Gastrocnemius medialis (tissue), 4 donors: ENCODE results near the gene ATP23. TPM values are rescaled to one million over a fixed set of nuclear protein-coding genes. Genes with fewer than 3 reads are reported as not detected.

Experiments
- ATAC-seq, 2 donors: fragments of 150-250 bp; one replicate each; pipeline ENCODE4 v1.9.1; 2016
- DNase-seq, 2 donors: peaks; one replicate each; pipeline ENCODE4 v3.0.0-alpha.2; 2019
- H3K27ac ChIP-seq, 4 donors: fragments of 200-600 bp; sonication (generic); 1 replicate in 1 of 4; 2 replicates in 3 of 4; pipeline ENCODE4 v1.5.1; 2016 to 2018; ENCODE audit warnings: mild to moderate bottlenecking in 2 of 4, moderate library complexity in 1 of 4
- H3K27me3 ChIP-seq, 3 donors: fragments of 200-600 bp; sonication (generic) in 2 of 3; 1 replicate in 1 of 3; 2 replicates in 2 of 3; pipeline versions ENCODE4 v1.5.1 to v1.6.0; 2016 to 2019; ENCODE audit warnings: mild to moderate bottlenecking in 1 of 3, moderate library complexity in 1 of 3
- H3K36me3 ChIP-seq, 2 donors: fragments of 200-600 bp; sonication (generic) in 1 of 2; one replicate each; pipeline ENCODE4 v1.5.1; 2017 to 2018
- H3K4me1 ChIP-seq, 2 donors: fragments of 200-600 bp; sonication (generic) in 1 of 2; one replicate each; pipeline ENCODE4 v1.5.1; 2016 to 2017; ENCODE audit warnings: mild to moderate bottlenecking in 2 of 2
- H3K4me3 ChIP-seq, 4 donors: fragments of 200-600 bp; sonication (generic) in 3 of 4; 1 replicate in 1 of 4; 2 replicates in 3 of 4; pipeline ENCODE4 v1.5.1; 2016 to 2019; ENCODE audit warnings: mild to moderate bottlenecking in 2 of 4
- H3K9me3 ChIP-seq, 3 donors: fragments of 200-600 bp; sonication (generic) in 2 of 3; 1 replicate in 1 of 3; 2 replicates in 2 of 3; pipeline ENCODE4 v1.5.1; 2016 to 2019
- POLR2A ChIP-seq, 2 donors: fragments of 450-650 bp; IDR thresholded peaks; one replicate each; pipeline ENCODE4 v1.6.1; 2017; ENCODE audit warnings: antibody characterized with exemption in 2 of 2, mild to moderate bottlenecking in 2 of 2, moderate library complexity in 2 of 2
- in situ Hi-C, 4 donors: fragments of 200-750 bp; cut with MboI; loops; one replicate each; pipeline versions ENCODE4 v1.15.0 to v1.8.0; 2017; ENCODE audit warnings: low sequenced_read_pairs in 4 of 4
- intact Hi-C: fragments of 100-400 bp; cut with DNase I; formaldehyde crosslinking; loops from one replicate; pipeline ENCODE4 v1.15.1; 2023; ENCODE audit warnings: low total_unique reads
- total RNA-seq, 4 donors: library from RNA; depleted of rRNA; stranded (reverse); fragments of >200 nt; gene quantifications; one replicate each; pipeline versions ENCODE4 v1.1.0 to v1.2.3, GENCODE V29; 2016
- TF ChIP-seq, protein P1 (sequence below), 5 experiments: fragments of 450-650 bp in 3 of 5; fragments of 200-600 bp in 2 of 5; sonication (generic) in 2 of 5; IDR thresholded peaks in 4 of 5; conservative IDR thresholded peaks in 1 of 5; 1 replicate in 4 of 5; 2 replicates in 1 of 5; pipeline ENCODE4 v1.5.1; 2016 to 2019; ENCODE audit warnings: antibody characterized with exemption in 5 of 5, mild to moderate bottlenecking in 3 of 5, moderate library complexity in 3 of 5

Gene ATP23
- total RNA-seq, 4 donors from 2014 or later = 7.1 to 26.4 (median 10.7) TPM

DNA sequence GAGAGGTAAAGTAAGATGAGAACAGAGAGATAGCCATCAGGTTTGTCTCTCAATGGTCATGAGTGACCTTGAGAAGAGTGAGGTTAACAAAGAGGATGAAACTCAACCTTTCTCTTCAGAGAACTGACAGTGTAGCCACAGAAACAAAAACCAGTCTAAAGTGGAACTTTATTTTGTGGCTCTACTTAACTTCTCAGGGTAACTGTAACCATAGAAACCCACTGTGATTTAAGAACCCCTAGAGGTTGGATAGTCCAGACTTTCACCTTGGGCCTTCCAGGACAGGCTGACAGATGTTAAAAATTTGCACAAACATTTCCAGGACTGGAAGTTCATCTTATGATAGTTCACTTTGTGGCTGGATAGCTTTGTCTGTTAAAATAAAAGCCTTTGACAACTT lies 48.5 kb downstream of the ATP23 start:
- in situ Hi-C loops (loop anchor here (25.0 kb wide), 2 partner anchors 347 to 1172 kb away; no protein-coding TSS in a partner anchor), intact Hi-C loops (loop anchor here (10.0 kb wide), 1 partner anchor 455 kb away; no protein-coding TSS in a partner anchor)
- Histone ChIP-seq H3K27ac (no peak overlapping the region), H3K4me3 (no peak overlapping the region), H3K9me3 (no peaks in the 10 kb centered on the region), H3K36me3 (no peaks in the 10 kb centered on the region), H3K27me3 (no peaks in the 10 kb centered on the region), H3K4me1 (no peaks in the 10 kb centered on the region)
- TF ChIP-seq, protein P1, sequence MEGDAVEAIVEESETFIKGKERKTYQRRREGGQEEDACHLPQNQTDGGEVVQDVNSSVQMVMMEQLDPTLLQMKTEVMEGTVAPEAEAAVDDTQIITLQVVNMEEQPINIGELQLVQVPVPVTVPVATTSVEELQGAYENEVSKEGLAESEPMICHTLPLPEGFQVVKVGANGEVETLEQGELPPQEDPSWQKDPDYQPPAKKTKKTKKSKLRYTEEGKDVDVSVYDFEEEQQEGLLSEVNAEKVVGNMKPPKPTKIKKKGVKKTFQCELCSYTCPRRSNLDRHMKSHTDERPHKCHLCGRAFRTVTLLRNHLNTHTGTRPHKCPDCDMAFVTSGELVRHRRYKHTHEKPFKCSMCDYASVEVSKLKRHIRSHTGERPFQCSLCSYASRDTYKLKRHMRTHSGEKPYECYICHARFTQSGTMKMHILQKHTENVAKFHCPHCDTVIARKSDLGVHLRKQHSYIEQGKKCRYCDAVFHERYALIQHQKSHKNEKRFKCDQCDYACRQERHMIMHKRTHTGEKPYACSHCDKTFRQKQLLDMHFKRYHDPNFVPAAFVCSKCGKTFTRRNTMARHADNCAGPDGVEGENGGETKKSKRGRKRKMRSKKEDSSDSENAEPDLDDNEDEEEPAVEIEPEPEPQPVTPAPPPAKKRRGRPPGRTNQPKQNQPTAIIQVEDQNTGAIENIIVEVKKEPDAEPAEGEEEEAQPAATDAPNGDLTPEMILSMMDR (IDR thresholded peaks at IDR 0.05 in 4 of 5, conservative IDR thresholded peaks at IDR 0.05 in 1 of 5) = no peak
- no peak for TF ChIP-seq POLR2A (IDR thresholded peaks at IDR 0.05)
- DNase-seq (no peak), ATAC-seq (no peak)

- Histone ChIP-seq H3K4me3 (no peak overlapping the region), H3K9me3 (no peaks in the 10 kb centered on the region), H3K36me3 (no peaks in the 10 kb centered on the region), H3K27me3 (no peaks in the 10 kb centered on the region), H3K4me1 (no peaks in the 10 kb centered on the region), H3K27ac (no peak overlapping the region)
- intact Hi-C loops = no loop called here
- ATAC-seq (no peak), DNase-seq (no peak)
- no peak for TF ChIP-seq POLR2A (IDR thresholded peaks at IDR 0.05)
- TF ChIP-seq, protein P1 (IDR thresholded peaks at IDR 0.05 in 4 of 5, conservative IDR thresholded peaks at IDR 0.05 in 1 of 5) = no peak
- in situ Hi-C loops = loop anchor here (25.0 kb wide), 2 partner anchors 347 to 1172 kb away; no protein-coding TSS in a partner anchor
Measured at GRCh38 chr12:57990241-57990883, 49.0 kb downstream of the ATP23 start.

DNA sequence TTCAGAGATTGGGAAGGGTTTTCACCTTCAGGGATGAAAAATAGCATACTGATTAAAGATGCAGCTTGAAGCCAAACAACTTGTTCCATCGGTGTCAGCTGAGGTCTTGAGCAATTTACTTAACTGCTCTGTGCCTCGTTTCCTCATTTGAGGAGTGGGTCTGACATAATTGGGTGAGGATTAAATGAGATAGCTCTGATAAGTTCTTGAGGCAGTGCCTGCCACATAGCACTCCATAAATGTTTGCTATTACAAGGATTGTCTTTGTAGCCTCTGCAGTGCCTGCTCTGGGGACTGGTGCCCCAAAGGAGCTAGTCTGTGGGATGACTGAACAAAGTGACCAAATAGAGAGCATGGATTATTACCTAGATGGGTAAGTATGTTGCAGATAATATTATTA lies 50.6 kb downstream of the ATP23 start:
- in situ Hi-C loops (loop anchor here (25.0 kb wide), 2 partner anchors 345 to 1170 kb away; no protein-coding TSS in a partner anchor), intact Hi-C loops (no loop called here)
- Histone ChIP-seq H3K4me1 (no peaks in the 10 kb centered on the region), H3K27me3 (no peaks in the 10 kb centered on the region), H3K4me3 (no peak overlapping the region), H3K36me3 (no peaks in the 10 kb centered on the region), H3K27ac (no peak overlapping the region), H3K9me3 (peaks cover 0 to 10% (median 0%) of the 10 kb centered on the region in 3 donors)
- DNase-seq (no peak), ATAC-seq (no peak)
- TF ChIP-seq POLR2A (IDR thresholded peaks at IDR 0.05) = no peak

DNA sequence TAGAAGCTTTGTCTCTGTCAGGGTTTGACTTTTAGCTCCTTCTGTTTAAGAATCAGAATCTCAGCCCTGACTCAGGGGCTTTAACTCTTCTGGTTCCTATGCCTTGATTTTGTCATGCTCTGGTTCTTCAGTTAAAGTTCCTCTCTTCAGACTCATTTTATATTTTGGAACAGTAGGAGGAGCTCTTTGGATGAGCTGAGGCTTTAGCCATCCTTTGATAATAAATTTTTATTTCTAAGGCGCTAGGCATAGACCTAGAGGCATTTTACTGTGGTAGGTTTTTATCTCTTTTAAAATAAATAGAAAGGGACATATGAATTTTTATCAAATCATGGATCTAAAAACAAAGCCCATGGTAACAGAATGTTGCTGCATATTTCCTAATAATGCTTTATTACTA lies 51.7 kb downstream of the ATP23 start:
- Histone ChIP-seq H3K4me1 (no peaks in the 10 kb centered on the region), H3K27ac (no peak overlapping the region), H3K27me3 (no peaks in the 10 kb centered on the region), H3K4me3 (no peak overlapping the region), H3K36me3 (no peaks in the 10 kb centered on the region), H3K9me3 (peaks cover 0 to 13% (median 0%) of the 10 kb centered on the region in 3 donors)
- TF ChIP-seq POLR2A (IDR thresholded peaks at IDR 0.05) = no peak
- TF ChIP-seq, protein P1 (IDR thresholded peaks at IDR 0.05 in 4 of 5, conservative IDR thresholded peaks at IDR 0.05 in 1 of 5) = no peak
- DNase-seq (no peak), ATAC-seq (no peak)
- in situ Hi-C loops = loop anchor here (25.0 kb wide), 2 partner anchors 344 to 1169 kb away; no protein-coding TSS in a partner anchor
- intact Hi-C loops = no loop called here

- TF ChIP-seq, protein P1 (IDR thresholded peaks at IDR 0.05 in 4 of 5, conservative IDR thresholded peaks at IDR 0.05 in 1 of 5) = no peak
- TF ChIP-seq POLR2A (IDR thresholded peaks at IDR 0.05) = no peak
- Histone ChIP-seq H3K9me3 (peaks cover 0 to 13% (median 0%) of the 10 kb centered on the region in 3 donors), H3K4me1 (no peaks in the 10 kb centered on the region), H3K27me3 (no peaks in the 10 kb centered on the region), H3K36me3 (no peaks in the 10 kb centered on the region), H3K27ac (no peak overlapping the region), H3K4me3 (no peak overlapping the region)
- ATAC-seq = no peak
- in situ Hi-C loops (loop anchor here (25.0 kb wide), 2 partner anchors 343 to 1168 kb away; no protein-coding TSS in a partner anchor), intact Hi-C loops (no loop called here)
- DNase-seq = no peak
Measured at GRCh38 chr12:57993834-57994233, 52.5 kb downstream of the ATP23 start.
